Right atrium auricular region (tissue), 2 donors: Measurements from ENCODE around the gene SPEF1. TPM values are rescaled to one million over a fixed set of nuclear protein-coding genes. Genes with fewer than 3 reads are reported as not detected.

ENCODE experiments used
- DNase-seq: peaks from one replicate; pipeline ENCODE4 v3.0.0-alpha.2; 2019; ENCODE audit warnings: low spot score
- H3K27ac ChIP-seq, 2 donors: fragments of 200-600 bp; sonication (generic); 1 replicate in 1 of 2; 2 replicates in 1 of 2; pipeline ENCODE4 v1.5.1; 2016 to 2019
- H3K27me3 ChIP-seq, 2 donors: fragments of 200-600 bp; sonication (generic); one replicate each; pipeline versions ENCODE4 v1.5.1 to v1.6.0; 2017 to 2019
- H3K36me3 ChIP-seq: fragments of 200-600 bp; sonication (generic); one replicate; pipeline ENCODE4 v1.5.1; 2016
- H3K4me1 ChIP-seq, 2 donors: fragments of 200-600 bp; sonication (generic); one replicate each; pipeline versions ENCODE4 v1.5.1 to v1.6.0; 2017 to 2019
- H3K4me3 ChIP-seq, 2 donors: fragments of 200-600 bp; sonication (generic); 1 replicate in 1 of 2; 2 replicates in 1 of 2; pipeline ENCODE4 v1.5.1; 2017 to 2019; ENCODE audit warnings: mild to moderate bottlenecking in 1 of 2, moderate library complexity in 1 of 2
- H3K9me3 ChIP-seq, 2 donors: fragments of 200-600 bp; sonication (generic); one replicate each; pipeline ENCODE4 v1.5.1; 2019
- CTCF ChIP-seq, 2 donors: fragments of 200-600 bp; sonication (generic); IDR thresholded peaks; one replicate each; pipeline ENCODE4 v1.5.1; 2019; ENCODE audit warnings: antibody characterized with exemption in 2 of 2
- total RNA-seq, 2 donors: library from RNA; depleted of rRNA; stranded (reverse); fragments of >200 nt; gene quantifications; one replicate each; pipeline ENCODE4 v1.1.0, GENCODE V29; 2016

Gene SPEF1
- total RNA-seq, 2 donors from 2014 or later: 0.31 TPM; not detected in 1

GRCh38 chr20:3784863-3785239 is 3.6 kb upstream of the SPEF1 start:
- Histone ChIP-seq H3K4me3 (peak overlapping the region; percentile 45 to 64), H3K9me3 (no peaks in the 10 kb centered on the region), H3K27me3 (no peaks in the 10 kb centered on the region), H3K36me3 (peaks cover 6% of the 10 kb centered on the region), H3K4me1 (peaks cover 0 to 45% of the 10 kb centered on the region in 2 donors), H3K27ac (no peak overlapping the region)
- DNase-seq: no peak
- TF ChIP-seq CTCF (IDR thresholded peaks at IDR 0.05): no peak

GRCh38 chr20:3784216-3784853 is 3.1 kb upstream of the SPEF1 start:
- DNase-seq: no peak
- Histone ChIP-seq H3K4me1 (peaks cover 0 to 45% of the 10 kb centered on the region in 2 donors), H3K9me3 (no peaks in the 10 kb centered on the region), H3K4me3 (peak overlapping the region in 1 of 2 donors; percentile 64), H3K27me3 (no peaks in the 10 kb centered on the region), H3K36me3 (peaks cover 6% of the 10 kb centered on the region), H3K27ac (no peak overlapping the region)
- TF ChIP-seq CTCF (IDR thresholded peaks at IDR 0.05): no peak

GRCh38 chr20:3783511-3784195 is 2.4 kb upstream of the SPEF1 start:
- H3K4me3 ChIP-seq: no peak overlapping the region
- DNase-seq: no peak

GRCh38 chr20:3783068-3783489 is 1.8 kb upstream of the SPEF1 start:
- H3K4me1 ChIP-seq: peaks cover 0 to 52% of the 10 kb centered on the region in 2 donors
- H3K27ac ChIP-seq: no peak overlapping the region
- no peak for DNase-seq
- H3K9me3 ChIP-seq: no peaks in the 10 kb centered on the region
- no peaks in the 10 kb centered on the region for H3K27me3 ChIP-seq
- no peak overlapping the region for H3K4me3 ChIP-seq
- peaks cover 6% of the 10 kb centered on the region for H3K36me3 ChIP-seq
- no peak for TF ChIP-seq CTCF (IDR thresholded peaks at IDR 0.05)

More at GRCh38 chr20:3783511-3784195, 2.4 kb upstream of the SPEF1 start:
- Histone ChIP-seq H3K27ac (no peak overlapping the region), H3K4me1 (peaks cover 0 to 47% of the 10 kb centered on the region in 2 donors), H3K27me3 (no peaks in the 10 kb centered on the region), H3K9me3 (no peaks in the 10 kb centered on the region), H3K36me3 (peaks cover 6% of the 10 kb centered on the region)
- no peak for TF ChIP-seq CTCF (IDR thresholded peaks at IDR 0.05)

- Histone ChIP-seq H3K27me3 (no peaks in the 10 kb centered on the region), H3K9me3 (no peaks in the 10 kb centered on the region), H3K36me3 (peaks cover 6% of the 10 kb centered on the region), H3K27ac (no peak overlapping the region), H3K4me1 (peaks cover 0 to 56% of the 10 kb centered on the region in 2 donors), H3K4me3 (no peak overlapping the region)
- no peak for DNase-seq
- TF ChIP-seq CTCF (IDR thresholded peaks at IDR 0.05): no peak
Measured at GRCh38 chr20:3782597-3782996, 1.3 kb upstream of the SPEF1 start.
